GM19240 (cell line): Measurements from ENCODE around the gene LMLN.
"Not testable (repeated sequence)": the region's sequence is repeated elsewhere in the genome, so short reads cannot be mapped to it uniquely, and the experiment has no call there.

ENCODE experiments used
- DNase-seq: peaks from one replicate; pipeline ENCODE4 v3.0.0; 2011; ENCODE audit warnings: low spot score; ENCODE audit not compliant: insufficient read length

The LMLN gene

DNA sequence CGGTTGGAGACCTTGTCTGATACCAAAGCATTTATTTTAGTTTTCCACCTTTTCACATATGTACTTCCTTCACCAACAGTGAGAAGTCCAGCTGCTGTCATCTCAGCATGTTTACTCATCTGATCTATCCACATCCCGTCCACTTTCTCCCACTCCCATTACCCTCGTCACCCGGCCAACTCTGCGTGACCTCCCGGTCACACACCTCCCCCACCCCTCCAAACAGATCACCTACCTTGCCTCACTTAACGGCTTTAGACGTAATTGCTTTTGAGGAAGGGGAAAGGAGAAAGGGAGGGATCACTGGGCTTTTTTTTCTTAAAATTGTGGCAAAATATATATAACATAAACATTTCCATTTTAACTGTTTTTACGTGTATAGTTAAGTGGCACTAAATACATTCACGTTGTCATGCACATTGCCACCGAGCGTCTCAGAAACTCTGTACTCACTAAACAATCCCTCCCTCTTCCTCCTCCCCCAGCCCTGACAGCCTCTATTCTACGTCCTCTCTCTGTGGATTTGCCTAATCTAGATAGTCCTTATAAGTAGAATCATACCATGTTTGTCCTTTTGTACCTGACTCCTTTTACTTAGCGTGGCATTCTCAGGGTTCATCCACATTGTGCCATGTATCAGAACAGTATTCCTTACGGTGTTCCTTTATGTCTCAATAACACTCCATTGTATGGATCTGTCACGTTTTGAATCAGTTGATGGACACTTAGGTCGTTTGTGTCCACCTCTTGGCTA lies 67.2 kb downstream of the LMLN start:
- DNase-seq = no peak

DNA sequence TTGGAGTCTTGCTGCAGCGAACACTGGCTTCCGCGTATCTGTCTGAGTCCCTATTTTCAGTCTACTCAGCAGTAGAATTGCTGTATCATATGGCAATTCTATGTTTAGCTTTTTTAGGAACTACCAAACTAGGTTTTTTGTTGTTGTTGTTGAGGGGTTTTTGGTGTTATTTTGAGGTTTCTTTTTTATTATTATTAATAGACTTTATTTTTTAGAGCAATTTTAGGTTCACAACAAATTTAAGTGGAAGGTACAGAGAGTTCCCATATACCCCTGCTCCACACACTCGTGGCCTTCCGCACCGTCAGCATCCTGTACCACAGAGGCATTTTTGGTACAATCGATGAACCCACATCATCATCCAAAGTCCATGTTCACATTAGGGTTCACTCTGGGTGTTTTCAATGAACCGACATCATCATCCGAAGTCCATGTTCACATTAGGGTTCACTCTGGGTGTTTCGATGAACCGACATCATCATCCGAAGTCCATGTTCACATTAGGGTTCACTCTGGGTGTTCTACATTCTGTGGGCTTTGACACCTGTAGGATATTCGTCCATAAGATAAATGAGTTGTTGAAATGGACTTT lies 67.9 kb downstream of the LMLN start:
- DNase-seq = no peak

DNA sequence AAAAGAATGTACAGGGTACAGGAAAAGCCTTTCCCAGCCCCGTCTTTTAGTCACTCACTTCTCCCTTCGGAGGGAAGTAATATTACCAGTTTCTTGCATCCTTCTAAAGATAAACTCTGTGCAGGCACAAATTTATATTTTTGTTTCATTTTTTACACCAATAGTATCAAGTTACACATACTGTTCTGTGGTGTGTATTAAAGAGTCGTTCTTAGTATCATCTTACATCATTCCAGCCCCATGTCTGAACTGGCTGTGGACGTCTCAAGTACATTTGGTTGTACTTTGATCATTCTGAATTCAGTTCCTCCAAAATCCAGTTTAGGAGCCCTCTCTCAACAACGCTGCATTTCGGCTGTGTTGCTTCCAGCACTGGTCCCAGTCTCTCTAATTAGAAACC lies 68.7 kb downstream of the LMLN start:
- no peak for DNase-seq

DNA sequence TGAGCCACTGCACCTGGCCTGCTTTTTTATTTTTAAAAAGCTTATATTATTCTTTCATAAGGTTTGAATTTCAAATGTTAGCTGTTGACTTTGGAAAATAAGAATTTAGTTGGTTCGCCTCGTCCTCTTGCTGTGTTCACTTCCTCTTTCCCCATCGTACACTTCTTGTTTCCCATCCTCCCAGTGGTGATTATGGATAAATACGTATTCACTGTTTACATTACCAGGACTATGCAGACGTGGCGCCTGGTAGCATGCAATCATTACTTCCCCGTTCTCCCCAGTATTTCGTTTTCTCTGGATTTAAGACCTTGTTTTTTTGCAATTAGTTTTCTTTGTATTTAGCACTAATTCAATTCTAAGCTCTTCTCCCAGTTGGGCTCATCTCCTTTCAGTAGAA lies 70.1 kb downstream of the LMLN start:
- DNase-seq = no peak

DNA sequence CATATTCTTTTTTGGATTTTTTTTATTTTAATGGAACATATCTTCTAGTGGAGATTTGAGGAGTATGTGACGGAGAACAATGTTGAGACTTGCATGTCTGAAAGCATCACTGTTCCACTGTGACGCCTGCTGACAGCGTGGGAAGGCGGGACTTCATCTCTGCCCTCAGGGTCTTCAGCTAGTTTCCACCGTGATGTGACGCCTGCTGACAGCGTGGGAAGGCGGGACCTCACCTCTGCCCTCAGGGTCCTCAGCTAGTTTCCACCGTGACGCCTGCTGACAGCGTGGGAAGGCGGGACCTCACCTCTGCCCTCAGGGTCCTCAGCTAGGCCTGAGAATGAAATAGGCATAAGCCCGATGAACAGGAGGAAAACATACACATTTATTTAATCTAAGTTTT lies 70.7 kb downstream of the LMLN start:
- no peak for DNase-seq

DNA sequence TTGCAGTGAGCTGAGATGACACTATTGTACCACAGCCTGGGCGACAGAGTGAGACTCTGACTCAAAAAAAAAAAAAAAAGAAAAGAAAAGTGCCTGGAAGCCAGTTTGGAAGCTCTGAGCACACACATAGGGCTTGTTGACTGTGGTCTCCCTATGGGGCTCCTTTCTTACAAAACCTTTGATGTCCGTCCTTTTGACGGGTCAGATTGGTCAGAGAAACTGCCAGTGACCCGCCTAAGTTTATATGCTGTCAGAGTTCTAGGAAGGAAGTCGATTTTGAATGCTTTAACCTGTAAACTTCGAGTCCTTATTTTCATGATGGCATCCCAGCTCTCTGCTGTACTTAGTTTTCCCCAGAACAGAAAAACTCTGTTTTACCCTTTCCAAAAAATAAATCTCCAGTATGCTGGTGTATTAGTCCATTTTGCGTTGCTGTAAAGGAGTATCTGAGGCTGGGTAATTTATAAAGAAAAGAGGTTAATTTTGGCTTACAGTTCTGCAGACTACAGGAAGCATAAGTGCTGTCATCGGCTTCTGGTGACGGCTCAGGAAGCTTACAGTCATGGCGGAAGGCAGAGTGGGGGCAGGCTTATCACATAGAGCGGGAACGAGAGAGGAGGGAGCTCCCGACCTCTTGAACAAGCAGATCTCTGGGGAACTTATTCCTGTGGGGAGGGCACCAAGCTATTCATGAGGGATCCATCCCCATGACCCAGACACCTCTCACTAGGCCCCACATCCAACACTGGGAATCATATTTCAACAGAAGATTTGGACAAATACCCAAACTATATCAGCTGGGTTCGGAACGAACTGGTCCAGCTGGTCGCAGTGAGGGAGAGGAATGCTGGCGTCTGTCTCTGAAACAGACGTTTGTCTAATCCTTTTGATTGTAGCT lies 72.3 kb downstream of the LMLN start:
- DNase-seq = no peak

DNA sequence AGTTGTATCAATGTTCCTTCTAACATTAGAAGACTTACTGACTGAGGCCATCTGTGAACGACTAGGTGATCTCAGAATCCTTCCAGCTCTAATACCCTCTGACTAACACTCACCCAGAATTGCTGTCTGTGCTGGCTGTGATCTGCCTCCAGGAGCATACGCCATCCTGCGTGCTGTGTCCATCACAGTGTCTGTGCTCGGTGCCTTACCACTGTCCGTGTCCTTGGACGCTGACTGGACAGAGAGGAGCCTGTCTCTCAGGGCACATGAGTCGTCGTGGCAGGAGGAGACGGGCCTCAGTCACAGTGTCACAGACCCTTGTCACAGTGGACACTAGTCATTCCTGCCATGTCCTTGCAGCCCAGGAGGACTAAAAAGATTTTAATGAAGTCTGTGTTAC lies 83.1 kb downstream of the LMLN start:
- DNase-seq = no peak

DNA sequence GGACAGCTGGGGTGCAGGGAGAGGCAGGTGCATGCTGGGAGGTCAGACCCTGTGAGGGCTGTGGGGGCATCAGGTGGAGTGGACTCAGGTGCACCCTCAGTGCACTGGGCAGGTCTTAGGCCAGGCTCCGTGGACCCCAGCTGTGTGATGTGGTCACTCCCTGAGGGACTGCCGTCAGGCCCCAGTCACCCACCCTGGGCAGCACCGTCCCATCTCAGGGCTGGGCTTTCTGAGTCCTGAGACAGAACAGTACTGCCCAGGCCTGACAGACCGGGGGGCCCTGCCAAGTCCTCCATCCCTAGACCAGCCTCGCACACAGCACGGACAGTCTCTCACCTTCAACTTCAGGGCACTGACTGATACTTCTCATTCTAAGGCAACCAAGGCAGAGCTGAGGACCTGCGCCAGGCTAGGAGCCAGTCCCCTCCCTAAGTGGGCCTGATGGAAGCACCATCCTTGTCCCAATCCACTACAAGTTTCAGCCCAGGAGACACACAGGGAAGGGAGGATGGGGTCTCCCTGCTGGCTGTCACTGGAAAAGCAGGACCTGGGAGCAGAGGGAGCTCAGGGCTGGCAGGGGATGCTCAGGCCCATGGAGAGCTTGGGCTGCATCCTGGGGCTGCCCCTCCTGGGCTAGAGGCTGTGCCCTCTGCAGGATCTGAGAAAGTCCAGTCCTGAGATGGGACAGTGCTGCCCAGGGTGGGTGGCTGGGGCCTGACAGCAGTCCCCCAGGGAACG lies 86.3 kb downstream of the LMLN start:
- no peak for DNase-seq

DNA sequence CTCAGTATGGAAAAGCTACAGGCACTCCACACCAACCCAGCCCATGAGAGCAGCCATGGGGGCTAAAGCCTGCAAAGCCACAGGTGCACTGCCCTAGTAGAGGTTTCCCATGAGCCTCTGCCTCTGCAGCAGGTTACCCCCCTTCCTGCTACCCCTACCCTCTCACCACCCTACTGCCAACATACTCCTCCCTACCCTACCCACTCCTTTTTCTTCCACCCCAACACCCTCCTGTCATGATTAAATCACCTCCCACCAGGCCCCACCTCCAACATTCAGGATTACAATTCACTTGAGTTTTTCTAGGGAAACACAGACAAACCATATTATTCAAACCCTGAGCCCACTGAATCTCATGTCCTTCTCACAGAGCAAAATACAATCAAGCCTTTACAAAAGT lies 88.4 kb downstream of the LMLN start:
- no peak for DNase-seq

DNA sequence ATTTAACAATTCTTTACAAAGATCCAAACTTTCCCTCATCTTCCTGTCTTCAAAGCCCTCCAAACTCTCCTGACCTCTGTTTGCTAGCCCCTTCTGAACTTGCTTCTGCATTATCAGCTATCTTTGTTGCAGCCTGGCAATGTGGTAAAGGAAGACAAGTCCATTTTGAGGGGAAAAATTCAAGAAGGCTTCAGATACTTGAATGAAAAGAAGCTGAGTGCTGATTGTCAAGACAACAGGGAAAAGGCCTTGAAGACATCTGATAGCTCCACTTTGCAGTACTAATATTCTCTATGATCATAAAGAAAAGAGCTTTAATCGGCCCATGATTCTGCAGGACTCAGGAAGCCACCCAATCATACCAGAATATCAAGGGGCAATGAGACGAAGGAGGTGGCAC lies 91.8 kb downstream of the LMLN start:
- no peak for DNase-seq

DNA sequence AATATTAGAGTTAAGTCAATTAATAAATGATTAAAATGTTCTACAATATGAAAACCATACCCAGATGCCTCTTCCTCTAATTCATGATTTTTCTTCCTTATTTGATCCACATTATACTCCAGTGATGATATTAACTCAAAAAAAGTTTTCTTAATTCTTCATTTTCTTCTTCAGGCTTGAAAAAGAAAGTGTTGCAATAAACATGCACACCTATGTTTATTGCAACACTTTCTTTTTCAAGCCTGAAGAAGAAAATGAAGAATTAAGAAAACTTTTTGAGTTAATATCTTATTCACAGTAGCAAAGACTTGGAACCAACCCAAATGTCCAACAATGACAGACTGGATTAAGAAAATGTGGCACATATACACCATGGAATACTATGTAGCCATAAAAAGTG lies 93.4 kb downstream of the LMLN start:
- DNase-seq = not testable (repeated sequence)

DNA sequence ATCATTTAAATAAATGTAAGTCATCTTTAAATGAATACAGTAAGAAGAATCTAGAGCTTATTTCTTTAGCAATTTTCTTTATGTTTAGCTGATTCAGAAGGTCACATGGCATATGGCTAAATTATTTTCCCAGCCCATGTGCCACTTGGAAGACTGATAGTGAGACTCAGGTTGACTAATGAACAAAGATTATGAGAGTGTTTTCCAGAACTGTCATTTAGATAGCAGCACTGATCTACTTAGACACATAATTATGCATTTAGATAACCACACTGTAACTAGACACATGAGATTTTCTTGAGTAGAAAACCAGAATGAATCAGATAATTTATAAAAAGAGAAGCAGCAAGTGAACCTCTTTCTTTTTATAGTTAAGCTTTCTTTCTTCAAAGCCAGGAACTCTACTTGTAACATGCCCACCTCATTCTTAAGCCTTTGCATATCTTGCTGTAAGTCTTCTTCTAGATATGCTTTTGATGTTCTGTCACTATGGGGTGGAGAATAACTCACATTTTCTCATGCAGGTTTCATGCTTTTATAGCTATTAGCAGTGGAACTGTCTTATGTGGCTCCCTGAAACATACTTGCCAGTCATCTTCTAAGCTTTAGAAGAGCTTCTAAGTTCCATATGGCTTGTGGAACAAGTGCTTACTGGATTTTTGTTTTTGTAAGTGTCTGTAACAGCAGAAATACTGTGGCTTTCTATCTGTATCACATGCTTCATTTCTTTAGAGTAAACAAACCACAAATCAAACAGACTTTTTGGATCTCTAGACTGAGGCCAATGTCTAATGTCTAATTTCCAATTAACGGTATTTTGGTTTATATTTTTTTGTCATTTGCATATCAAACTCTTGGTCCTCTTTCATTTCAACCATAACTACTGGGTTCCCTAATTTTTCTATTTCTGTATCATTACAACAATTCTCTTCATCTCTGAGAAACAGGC lies 101.4 kb downstream of the LMLN start:
- DNase-seq = no peak

DNA sequence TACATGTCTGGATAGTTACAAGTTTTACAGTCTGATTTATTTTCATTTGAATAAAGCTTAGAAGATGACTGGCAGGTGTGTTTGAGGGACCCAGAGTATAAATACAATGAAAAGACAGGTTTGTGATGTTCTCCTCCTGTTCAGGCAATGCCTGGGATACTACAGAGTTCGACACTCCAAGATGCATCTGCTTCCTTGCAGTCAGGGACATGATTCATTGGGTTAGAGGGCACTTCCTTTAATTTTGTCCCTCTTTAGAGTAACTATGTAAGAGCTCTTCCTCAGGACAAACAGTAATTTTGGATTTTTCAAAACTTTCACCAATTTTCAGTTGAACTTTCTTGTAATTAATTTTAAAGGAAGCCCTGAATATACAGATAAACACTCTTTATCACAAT lies 102.0 kb downstream of the LMLN start:
- DNase-seq = no peak

DNA sequence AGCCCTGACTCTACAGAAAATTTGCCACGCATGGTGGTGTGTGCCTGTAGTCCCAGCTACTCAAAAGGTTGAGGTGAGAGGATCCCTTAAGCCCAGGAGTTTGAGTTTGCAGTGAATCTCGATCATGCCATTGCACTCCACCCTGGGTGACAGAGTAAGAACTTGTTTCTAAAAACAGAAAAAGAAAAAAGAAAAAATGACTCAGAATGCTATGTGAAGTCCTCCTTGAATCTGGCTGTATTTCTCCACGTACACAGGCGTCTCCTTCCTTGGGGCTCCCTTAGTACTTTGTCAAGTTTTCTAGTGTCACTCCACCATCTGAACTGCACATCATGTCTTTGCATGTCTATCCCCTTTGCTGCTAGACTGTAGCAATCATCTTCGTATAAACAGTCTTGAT lies 104.4 kb downstream of the LMLN start:
- DNase-seq = no peak

DNA sequence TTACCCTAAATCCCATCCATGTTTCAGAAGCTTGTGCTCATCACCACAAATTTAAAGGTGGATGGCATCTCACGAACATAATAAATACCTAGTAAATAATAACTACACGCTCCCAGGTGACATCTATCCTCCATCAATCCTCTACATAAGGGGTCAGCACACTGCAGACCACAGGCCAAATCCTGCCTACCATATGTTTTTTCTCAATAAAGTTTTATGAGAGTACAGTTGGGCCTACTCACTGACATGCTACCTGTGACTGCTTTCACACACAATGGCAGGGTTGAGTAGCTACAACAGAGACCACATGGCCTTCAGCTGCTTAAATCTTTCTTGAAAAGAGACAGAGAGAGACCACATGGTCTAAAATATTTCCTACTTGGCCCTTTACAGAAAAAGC lies 105.9 kb downstream of the LMLN start:
- no peak for DNase-seq

DNA sequence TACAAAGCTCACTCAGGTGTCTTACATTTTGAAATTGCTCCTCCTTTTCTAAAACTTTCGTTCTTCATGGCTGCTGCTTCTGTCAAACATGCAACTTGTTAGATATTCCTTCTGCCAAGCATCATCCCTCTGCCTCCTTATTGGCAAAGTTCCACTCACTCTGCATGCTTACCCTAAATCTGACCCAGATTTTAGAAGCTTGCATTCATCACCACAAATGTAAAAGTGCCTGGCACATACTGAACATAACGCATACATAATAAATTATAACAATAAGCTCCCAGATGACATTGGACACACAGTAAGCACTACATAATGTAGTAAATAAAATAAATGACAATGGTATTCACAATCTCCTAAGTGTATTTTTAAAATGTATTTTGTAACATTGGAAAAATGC lies 107.4 kb downstream of the LMLN start:
- DNase-seq = no peak

DNA sequence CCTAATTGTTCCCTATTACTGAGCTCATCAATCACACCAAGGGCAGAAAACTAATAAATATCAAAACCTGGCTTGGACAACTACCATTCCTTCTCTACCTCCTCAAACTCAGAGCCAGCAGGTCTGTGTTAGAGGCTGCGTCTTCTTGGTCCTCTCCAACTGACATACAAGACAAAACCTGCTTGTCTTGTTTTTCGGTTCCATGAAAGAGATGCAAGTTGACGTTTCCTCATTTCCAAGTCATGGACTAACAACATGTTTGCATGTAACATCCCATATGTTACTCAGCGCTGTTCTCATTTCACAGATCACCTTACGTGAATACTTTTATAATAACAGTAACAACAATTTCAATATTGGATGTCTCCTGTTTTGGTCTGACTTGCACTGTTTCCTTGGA lies 110.9 kb downstream of the LMLN start:
- DNase-seq = no peak

DNA sequence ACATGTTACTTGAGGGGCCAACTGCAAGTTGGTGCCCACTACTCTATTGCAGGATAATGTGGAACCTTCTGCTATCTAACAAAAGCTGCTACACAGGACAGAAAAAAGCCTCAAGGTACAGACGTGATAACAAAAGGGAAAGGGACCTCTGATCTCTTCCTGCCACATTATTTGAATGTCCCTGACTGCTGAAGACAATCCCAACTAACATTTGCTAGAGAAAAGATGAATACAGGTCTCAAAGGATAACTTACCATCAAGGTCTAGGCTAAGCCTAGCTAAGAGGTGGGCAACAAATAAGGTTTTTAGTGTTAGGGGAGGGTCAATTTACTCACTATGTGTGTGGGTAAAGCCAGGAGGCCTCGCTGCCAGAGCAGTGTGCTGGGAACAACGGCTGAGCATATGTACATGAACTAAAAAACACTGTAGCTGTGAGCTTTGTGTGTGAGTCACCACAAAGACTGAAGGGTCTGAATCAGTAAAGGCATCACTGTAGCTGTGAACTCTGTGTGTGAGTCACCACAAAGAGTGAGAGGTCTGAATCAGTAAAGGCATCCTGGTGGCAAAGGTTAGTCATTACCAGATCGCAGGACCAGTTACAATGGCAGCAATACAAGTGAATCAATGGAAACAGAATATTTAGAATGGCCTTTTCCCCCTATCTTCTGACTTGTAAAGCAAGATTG lies 111.7 kb downstream of the LMLN start:
- DNase-seq = no peak

DNA sequence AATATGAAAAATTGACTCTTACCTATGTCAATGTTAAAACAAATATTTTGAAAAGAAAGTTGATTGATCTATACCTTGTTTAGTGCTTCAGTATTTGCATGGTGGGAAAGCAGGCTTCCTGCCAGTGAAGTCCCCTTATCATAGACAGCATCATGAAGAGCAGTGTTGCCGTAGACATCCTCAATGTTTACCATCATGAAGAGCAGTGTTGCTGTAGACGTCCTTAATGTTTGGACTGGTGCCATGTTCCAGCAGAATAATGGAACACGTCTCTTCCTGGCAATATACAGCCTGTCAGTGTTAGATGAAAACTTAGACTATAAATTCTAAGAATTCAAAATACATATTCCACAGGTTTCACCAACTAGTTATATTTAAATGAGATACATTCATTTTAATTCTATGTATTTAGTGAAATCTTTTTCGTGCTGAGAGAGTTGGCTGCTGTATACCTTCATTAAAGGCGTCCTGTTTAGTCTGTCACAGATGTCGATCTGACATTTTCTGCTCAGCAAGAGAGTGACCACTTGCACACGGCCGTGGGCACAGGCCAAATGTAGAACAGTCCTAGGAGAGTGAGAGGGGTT lies 116.8 kb downstream of the LMLN start:
- DNase-seq = no peak
